ENCODE data around the gene DIAPH1.
A peak's percentile ranks its signal among the peaks of the same experiment; 100 is the strongest.

Gene DIAPH1

DNA sequence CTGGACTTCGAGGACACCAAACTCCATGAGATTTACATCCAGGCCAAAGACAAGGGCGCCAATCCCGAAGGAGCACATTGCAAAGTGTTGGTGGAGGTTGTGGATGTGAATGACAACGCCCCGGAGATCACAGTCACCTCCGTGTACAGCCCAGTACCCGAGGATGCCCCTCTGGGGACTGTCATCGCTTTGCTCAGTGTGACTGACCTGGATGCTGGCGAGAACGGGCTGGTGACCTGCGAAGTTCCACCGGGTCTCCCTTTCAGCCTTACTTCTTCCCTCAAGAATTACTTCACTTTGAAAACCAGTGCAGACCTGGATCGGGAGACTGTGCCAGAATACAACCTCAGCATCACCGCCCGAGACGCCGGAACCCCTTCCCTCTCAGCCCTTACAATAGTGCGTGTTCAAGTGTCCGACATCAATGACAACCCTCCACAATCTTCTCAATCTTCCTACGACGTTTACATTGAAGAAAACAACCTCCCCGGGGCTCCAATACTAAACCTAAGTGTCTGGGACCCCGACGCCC, 141.7 kb downstream of the DIAPH1 start:
- H3K9me3 ChIP-seq: no peaks in the 10 kb centered on the region
- TF ChIP-seq, protein P1, sequence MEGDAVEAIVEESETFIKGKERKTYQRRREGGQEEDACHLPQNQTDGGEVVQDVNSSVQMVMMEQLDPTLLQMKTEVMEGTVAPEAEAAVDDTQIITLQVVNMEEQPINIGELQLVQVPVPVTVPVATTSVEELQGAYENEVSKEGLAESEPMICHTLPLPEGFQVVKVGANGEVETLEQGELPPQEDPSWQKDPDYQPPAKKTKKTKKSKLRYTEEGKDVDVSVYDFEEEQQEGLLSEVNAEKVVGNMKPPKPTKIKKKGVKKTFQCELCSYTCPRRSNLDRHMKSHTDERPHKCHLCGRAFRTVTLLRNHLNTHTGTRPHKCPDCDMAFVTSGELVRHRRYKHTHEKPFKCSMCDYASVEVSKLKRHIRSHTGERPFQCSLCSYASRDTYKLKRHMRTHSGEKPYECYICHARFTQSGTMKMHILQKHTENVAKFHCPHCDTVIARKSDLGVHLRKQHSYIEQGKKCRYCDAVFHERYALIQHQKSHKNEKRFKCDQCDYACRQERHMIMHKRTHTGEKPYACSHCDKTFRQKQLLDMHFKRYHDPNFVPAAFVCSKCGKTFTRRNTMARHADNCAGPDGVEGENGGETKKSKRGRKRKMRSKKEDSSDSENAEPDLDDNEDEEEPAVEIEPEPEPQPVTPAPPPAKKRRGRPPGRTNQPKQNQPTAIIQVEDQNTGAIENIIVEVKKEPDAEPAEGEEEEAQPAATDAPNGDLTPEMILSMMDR (IDR thresholded peaks at IDR 0.05; ENCODE audit: low read depth, low read length): no peak
- peak overlapping the region; percentile 95 for H3K4me3 ChIP-seq (ENCODE audit: low read depth, low read length)
- peaks cover 5% of the 10 kb centered on the region; the same call in 1 of the 2 replicates for H3K36me3 ChIP-seq
- no peaks in the 10 kb centered on the region for H3K27me3 ChIP-seq
- DNase-seq: no peak
- peaks cover 5% of the 10 kb centered on the region for H3K4me1 ChIP-seq

DNA sequence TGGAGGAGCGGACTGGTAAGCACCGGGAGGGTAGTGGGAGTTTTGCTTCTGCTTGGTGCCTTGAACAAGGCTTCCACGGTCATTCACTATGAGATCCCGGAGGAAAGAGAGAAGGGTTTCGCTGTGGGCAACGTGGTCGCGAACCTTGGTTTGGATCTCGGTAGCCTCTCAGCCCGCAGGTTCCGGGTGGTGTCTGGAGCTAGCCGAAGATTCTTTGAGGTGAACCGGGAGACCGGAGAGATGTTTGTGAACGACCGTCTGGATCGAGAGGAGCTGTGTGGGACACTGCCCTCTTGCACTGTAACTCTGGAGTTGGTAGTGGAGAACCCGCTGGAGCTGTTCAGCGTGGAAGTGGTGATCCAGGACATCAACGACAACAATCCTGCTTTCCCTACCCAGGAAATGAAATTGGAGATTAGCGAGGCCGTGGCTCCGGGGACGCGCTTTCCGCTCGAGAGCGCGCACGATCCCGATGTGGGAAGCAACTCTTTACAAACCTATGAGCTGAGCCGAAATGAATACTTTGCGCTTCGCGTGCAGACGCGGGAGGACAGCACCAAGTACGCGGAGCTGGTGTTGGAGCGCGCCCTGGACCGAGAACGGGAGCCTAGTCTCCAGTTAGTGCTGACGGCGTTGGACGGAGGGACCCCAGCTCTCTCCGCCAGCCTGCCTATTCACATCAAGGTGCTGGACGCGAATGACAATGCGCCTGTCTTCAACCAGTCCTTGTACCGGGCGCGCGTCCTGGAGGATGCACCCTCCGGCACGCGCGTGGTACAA, 142.5 kb downstream of the DIAPH1 start:
- Histone ChIP-seq H3K4me1 (peaks cover 5% of the 10 kb centered on the region), H3K4me3 (ENCODE audit: low read depth, low read length) (peak overlapping the region; percentile 95), H3K27me3 (no peaks in the 10 kb centered on the region), H3K36me3 (peaks cover 4% of the 10 kb centered on the region; the same call in 1 of the 2 replicates), H3K9me3 (no peaks in the 10 kb centered on the region)
- TF ChIP-seq, protein P1 (IDR thresholded peaks at IDR 0.05; ENCODE audit: low read depth, low read length): no peak
- DNase-seq: peak; percentile 50

DNA sequence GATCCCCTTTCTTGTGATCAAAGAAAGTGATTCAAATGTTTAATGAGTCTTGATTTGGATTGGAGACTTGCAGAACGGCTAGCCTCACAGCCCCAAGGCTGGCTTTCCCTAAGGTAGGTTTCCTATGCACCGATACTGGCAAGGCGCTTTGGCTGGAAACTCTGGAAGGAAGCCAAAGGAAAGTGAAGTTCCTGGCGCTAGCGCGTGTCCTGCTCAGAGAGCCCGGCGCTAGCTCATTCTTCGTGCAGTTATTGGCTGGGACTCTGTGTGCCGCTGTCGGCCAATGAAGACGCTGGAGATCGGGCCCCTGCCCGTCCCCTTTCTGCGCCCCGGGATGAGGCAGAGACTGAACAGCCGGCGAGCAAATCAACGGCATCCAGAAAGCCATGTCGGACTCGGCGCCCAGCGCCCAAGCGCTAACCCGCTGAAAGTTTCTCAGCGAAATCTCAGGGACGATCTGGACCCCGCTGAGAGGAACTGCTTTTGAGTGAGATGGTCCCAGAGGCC, 143.1 kb downstream of the DIAPH1 start, which contains the start of gene PCDHGC3:
PCDHGC3 (plus strand) TSS at position 342 of the 507 bp plus-strand sequence; CDS start at position 493, 151 bp downstream.
- peak within 1 kb of the TSS; percentile 95 for H3K4me3 ChIP-seq (ENCODE audit: low read depth, low read length)
- H3K4me1 ChIP-seq: peaks cover 5% of the 10 kb centered on the region
- DNase-seq: peak; percentile 96
- no peaks in the 10 kb centered on the region for H3K27me3 ChIP-seq
- H3K36me3 ChIP-seq: no peaks in the 10 kb centered on the region
- TF ChIP-seq, protein P1 (IDR thresholded peaks at IDR 0.05; ENCODE audit: low read depth, low read length): peak; percentile 28; the same call in 1 of the 2 replicates
- H3K9me3 ChIP-seq: no peaks in the 10 kb centered on the region

DNA sequence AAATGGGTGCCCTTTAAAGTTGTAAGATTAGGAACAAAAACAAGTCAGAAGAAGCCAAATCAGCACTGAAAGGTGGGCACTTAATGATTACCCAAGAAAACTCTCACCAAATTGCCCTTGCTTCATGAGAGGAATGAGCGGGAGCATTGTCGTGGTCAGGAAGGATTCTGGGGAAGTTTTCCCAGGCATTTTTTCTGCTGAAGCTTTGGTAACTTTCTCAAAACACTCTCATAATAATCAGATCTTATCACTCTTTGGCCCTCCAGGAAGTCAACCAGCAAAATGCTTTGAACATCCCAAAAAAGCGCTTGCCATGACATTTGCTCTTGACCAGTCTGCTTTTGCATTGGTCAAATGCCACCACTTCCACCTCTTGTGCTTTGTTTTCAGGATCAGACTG, 153.4 kb downstream of the DIAPH1 start:
- Histone ChIP-seq H3K27me3 (no peaks in the 10 kb centered on the region), H3K4me3 (ENCODE audit: low read depth, low read length) (no peak overlapping the region), H3K9me3 (no peaks in the 10 kb centered on the region), H3K36me3 (no peaks in the 10 kb centered on the region), H3K4me1 (peaks cover 3% of the 10 kb centered on the region; the same call in 1 of the 2 replicates)
- no peak for DNase-seq
- TF ChIP-seq, protein P1 (IDR thresholded peaks at IDR 0.05; ENCODE audit: low read depth, low read length): no peak

Measured in BE2C (cell line).